Measurements from ENCODE around the gene SLC11A2. TPM values are rescaled to one million over a fixed set of nuclear protein-coding genes. Genes with fewer than 3 reads are reported as not detected.

The SLC11A2 gene
- total RNA-seq, 2 experiments from 2014 or later: 36.0 to 37.4 TPM

DNA sequence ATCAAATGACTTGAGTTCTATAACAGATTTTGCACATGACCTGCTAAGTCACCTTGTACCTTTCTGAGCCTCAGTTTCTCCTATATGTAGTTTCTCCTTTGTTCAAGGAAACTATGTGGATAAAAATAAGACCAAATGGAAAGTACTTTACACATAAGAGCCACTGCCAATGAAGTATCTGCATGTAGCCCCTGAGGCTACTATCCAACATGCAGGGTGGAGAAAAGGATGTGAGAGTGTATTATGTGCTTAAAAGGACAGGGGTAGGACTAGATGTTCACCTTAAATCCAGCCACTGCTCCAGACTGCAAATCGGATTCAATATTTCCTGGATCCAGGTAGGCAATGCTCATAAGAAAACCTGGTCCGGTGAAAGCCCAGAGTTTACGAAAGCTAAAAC is 21.2 kb downstream of the SLC11A2 start:
- DNase-seq: no peak
- POLR2A ChIA-PET: no interaction called here
- Mint-ChIP-seq H3K9me3 (no peaks in the 10 kb centered on the region), H3K36me3 (ENCODE audit: low read depth) (peaks cover 39% of the 10 kb centered on the region), H3K27ac (no peak overlapping the region), H3K27me3 (no peaks in the 10 kb centered on the region), H3K4me3 (no peak overlapping the region), H3K4me1 (peaks cover 14% of the 10 kb centered on the region)
- CTCF ChIA-PET: interaction anchor here (0.9 kb wide), 1 partner anchor 43 kb away, joined by 3 read pairs; no protein-coding TSS in a partner anchor

DNA sequence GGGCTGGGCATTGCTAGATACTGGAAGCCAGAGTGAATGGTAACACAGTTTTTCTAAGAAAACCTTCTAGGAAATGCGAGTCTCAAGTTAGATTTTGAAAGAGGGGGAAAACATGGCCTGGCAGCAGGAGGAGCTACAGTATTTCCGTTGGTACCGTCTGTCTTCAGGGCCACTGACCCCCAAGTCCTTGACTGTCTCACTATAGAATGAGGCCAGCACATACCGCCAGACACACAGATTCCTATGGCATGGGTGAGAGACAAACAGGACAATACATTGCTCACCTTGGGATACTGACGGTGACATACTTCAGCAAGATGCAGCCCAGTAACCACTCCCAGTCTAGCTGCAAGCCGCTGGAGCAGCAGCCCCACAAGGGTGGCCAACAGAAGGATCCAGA is 21.7 kb downstream of the SLC11A2 start:
- H3K4me3 Mint-ChIP-seq: no peak overlapping the region
- POLR2A ChIA-PET: no interaction called here

GRCh38 chr12:51001799-51002198 is 24.4 kb downstream of the SLC11A2 start:
- Mint-ChIP-seq H3K4me3 (no peak overlapping the region), H3K27ac (no peak overlapping the region), H3K27me3 (no peaks in the 10 kb centered on the region), H3K36me3 (ENCODE audit: low read depth) (peaks cover 41% of the 10 kb centered on the region), H3K9me3 (no peaks in the 10 kb centered on the region), H3K4me1 (no peaks in the 10 kb centered on the region)
- no peak for DNase-seq
- CTCF ChIA-PET: interaction anchor here (0.6 to 0.9 kb wide), 3 partner anchors 15 to 240 kb away, joined by 3 read pairs; no protein-coding TSS in a partner anchor
- POLR2A ChIA-PET: no interaction called here

More for the DNA sequence above, 21.7 kb downstream of the SLC11A2 start:
- H3K36me3 Mint-ChIP-seq (ENCODE audit: low read depth): peaks cover 41% of the 10 kb centered on the region
- H3K9me3 Mint-ChIP-seq: no peaks in the 10 kb centered on the region
- no peak for DNase-seq
- CTCF ChIA-PET: no interaction called here
- H3K27me3 Mint-ChIP-seq: no peaks in the 10 kb centered on the region
- H3K27ac Mint-ChIP-seq: peak overlapping the region; percentile 47
- H3K4me1 Mint-ChIP-seq: peaks cover 9% of the 10 kb centered on the region

GRCh38 chr12:51000245-51000644 is 25.9 kb downstream of the SLC11A2 start:
- Mint-ChIP-seq H3K4me3 (no peak overlapping the region), H3K9me3 (no peaks in the 10 kb centered on the region), H3K36me3 (ENCODE audit: low read depth) (peaks cover 48% of the 10 kb centered on the region), H3K4me1 (no peaks in the 10 kb centered on the region), H3K27me3 (no peaks in the 10 kb centered on the region), H3K27ac (no peak overlapping the region)
- ChIA-PET CTCF (interaction anchor here (0.6 kb wide), 1 partner anchor 195 kb away, joined by 3 read pairs; no protein-coding TSS in a partner anchor), POLR2A (no interaction called here)
- DNase-seq: no peak

DNA sequence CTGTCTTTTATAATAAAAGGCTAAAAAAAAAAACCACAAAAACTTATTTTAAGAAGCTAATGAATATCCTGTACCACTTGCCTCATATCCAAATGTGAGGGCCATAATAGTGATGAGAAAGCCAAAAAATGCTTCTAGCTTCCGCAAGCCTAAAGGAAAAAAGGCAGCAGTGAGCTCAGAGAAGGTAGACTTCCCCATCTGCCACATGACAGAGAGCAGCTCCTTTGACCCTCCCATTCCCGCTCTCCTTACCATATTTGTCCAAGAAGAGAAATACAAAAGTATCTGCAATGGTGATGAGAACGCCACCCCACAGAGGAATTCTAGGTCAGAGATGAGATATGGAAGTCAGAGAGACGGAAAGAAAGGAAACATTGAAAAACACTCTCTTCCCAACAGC is 27.1 kb downstream of the SLC11A2 start:
- H3K9me3 Mint-ChIP-seq: no peaks in the 10 kb centered on the region
- H3K27ac Mint-ChIP-seq: no peak overlapping the region
- CTCF ChIA-PET: interaction anchor here (0.6 to 1.0 kb wide), 4 partner anchors 20 to 241 kb away, joined by 3 to 6 read pairs (median 4); no protein-coding TSS in a partner anchor
- DNase-seq: no peak
- POLR2A ChIA-PET: interaction anchor here (0.7 kb wide), 1 partner anchor 413 kb away, joined by 3 read pairs; no protein-coding TSS in a partner anchor
- H3K27me3 Mint-ChIP-seq: no peaks in the 10 kb centered on the region
- no peak overlapping the region for H3K4me3 Mint-ChIP-seq
- no peaks in the 10 kb centered on the region for H3K4me1 Mint-ChIP-seq
- H3K36me3 Mint-ChIP-seq (ENCODE audit: low read depth): peaks cover 46% of the 10 kb centered on the region

DNA sequence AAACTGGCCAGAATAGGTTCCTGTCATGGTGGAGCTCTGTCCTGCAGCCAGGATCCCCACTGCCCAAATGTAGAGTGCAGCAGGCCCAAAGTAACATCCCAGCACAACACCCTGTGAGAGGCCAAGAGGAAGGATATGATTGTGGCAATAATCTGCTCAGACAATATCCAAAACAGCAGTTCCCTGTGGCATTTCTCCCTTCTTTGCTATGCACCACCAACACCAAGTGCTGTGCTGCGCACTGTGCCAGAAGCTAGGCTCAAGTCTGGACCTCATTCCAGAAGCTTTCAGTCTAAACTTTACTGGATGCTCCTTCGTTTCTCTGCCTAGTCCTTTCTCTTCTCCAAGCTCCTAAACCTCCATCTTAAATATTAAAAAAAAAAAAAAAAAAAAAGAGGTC is 33.4 kb downstream of the SLC11A2 start:
- H3K4me1 Mint-ChIP-seq: peaks cover 5% of the 10 kb centered on the region
- H3K36me3 Mint-ChIP-seq (ENCODE audit: low read depth): peaks cover 64% of the 10 kb centered on the region

GRCh38 chr12:50991291-50991690 is 34.9 kb downstream of the SLC11A2 start:
- H3K9me3 Mint-ChIP-seq: no peaks in the 10 kb centered on the region
- H3K27me3 Mint-ChIP-seq: no peaks in the 10 kb centered on the region
- DNase-seq: no peak
- H3K36me3 Mint-ChIP-seq (ENCODE audit: low read depth): peaks cover 59% of the 10 kb centered on the region
- ChIA-PET CTCF (interaction anchor here (0.7 kb wide), 1 partner anchor 10 kb away, joined by 3 read pairs; no protein-coding TSS in a partner anchor), POLR2A (no interaction called here)
- H3K4me3 Mint-ChIP-seq: no peak overlapping the region
- H3K4me1 Mint-ChIP-seq: peaks cover 15% of the 10 kb centered on the region
- H3K27ac Mint-ChIP-seq: no peak overlapping the region

More for the DNA sequence above, 33.4 kb downstream of the SLC11A2 start:
- H3K27me3 Mint-ChIP-seq: no peaks in the 10 kb centered on the region
- no peaks in the 10 kb centered on the region for H3K9me3 Mint-ChIP-seq
- no peak overlapping the region for H3K27ac Mint-ChIP-seq
- ChIA-PET CTCF (interaction anchor here (0.6 kb wide), 1 partner anchor 181 kb away, joined by 4 read pairs; no protein-coding TSS in a partner anchor), POLR2A (no interaction called here)
- no peak overlapping the region for H3K4me3 Mint-ChIP-seq
- DNase-seq: no peak

- Mint-ChIP-seq H3K27me3 (no peaks in the 10 kb centered on the region), H3K4me1 (peaks cover 15% of the 10 kb centered on the region), H3K36me3 (ENCODE audit: low read depth) (peaks cover 58% of the 10 kb centered on the region), H3K9me3 (no peaks in the 10 kb centered on the region), H3K27ac (no peak overlapping the region), H3K4me3 (no peak overlapping the region)
- ChIA-PET POLR2A (no interaction called here), CTCF (no interaction called here)
- no peak for DNase-seq
These were observed 35.4 kb downstream of the SLC11A2 start for GRCh38 chr12:50990791-50991190.

GRCh38 chr12:50990147-50990727 is 35.9 kb downstream of the SLC11A2 start:
- ChIA-PET POLR2A (no interaction called here), CTCF (no interaction called here)
- Mint-ChIP-seq H3K4me1 (peaks cover 17% of the 10 kb centered on the region), H3K4me3 (no peak overlapping the region), H3K9me3 (no peaks in the 10 kb centered on the region), H3K27ac (no peak overlapping the region), H3K36me3 (ENCODE audit: low read depth) (peaks cover 52% of the 10 kb centered on the region), H3K27me3 (no peaks in the 10 kb centered on the region)
- no peak for DNase-seq

- H3K4me1 Mint-ChIP-seq: peaks cover 21% of the 10 kb centered on the region
- no peak overlapping the region for H3K4me3 Mint-ChIP-seq
- ChIA-PET CTCF (interaction anchor here (0.9 kb wide), 1 partner anchor 22 kb away, joined by 3 read pairs; no protein-coding TSS in a partner anchor), POLR2A (no interaction called here)
- no peaks in the 10 kb centered on the region for H3K9me3 Mint-ChIP-seq
- no peak for DNase-seq
- no peak overlapping the region for H3K27ac Mint-ChIP-seq
- H3K27me3 Mint-ChIP-seq: no peaks in the 10 kb centered on the region
- H3K36me3 Mint-ChIP-seq (ENCODE audit: low read depth): peaks cover 45% of the 10 kb centered on the region
These were observed 37.3 kb downstream of the SLC11A2 start for GRCh38 chr12:50988871-50989270.

- CTCF ChIA-PET: interaction anchor here (0.9 to 1.7 kb wide), 2 partner anchors 21 to 223 kb away, joined by 3 to 5 read pairs; no protein-coding TSS in a partner anchor
- Mint-ChIP-seq H3K27ac (no peak overlapping the region), H3K36me3 (ENCODE audit: low read depth) (peaks cover 42% of the 10 kb centered on the region), H3K4me1 (peaks cover 21% of the 10 kb centered on the region), H3K27me3 (no peaks in the 10 kb centered on the region), H3K9me3 (no peaks in the 10 kb centered on the region), H3K4me3 (no peak overlapping the region)
- POLR2A ChIA-PET: interaction anchor here (0.6 kb wide), 1 partner anchor 164 kb away, joined by 4 read pairs; no protein-coding TSS in a partner anchor
- DNase-seq: no peak
These were observed 38.1 kb downstream of the SLC11A2 start for GRCh38 chr12:50988051-50988450.

DNA sequence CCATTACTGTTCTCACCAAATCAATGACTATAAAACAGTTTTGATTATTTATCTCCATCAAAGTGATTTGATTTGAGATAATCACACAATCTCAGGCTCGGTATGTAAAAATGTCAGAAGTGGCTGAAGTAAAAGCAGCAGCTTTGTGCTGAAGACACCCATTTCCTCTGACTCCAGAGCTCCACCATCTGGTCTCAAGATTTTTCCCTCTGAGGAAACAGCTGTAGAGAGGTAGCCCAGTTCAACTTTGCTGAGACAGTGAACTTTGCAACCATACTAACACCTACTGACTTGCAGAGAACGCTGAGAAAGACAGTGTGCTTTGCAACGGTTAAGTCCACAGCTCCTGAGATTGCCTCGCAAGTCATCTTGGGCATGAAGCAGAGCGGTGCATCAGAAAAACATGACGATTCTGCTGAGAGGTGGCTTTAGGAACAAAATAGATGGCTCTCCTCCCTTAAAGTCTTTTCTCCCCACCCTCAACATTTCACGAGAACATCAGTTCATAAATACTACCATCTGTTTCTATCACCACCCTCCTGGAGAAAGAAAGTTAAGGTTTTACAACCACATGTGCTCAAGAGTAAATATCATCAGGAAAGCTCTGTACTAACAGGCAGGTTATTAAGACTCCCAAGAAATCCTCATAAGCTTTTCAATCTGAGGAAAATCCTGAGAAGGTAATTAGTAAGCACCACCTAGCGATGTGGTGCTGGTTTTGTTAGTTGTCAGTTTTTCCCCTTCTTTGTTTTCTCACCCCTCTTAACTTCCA is 39.0 kb downstream of the SLC11A2 start:
- ChIA-PET POLR2A (interaction anchor here (0.6 kb wide), 1 partner anchor 163 kb away, joined by 4 read pairs; no protein-coding TSS in a partner anchor), CTCF (interaction anchor here (0.5 to 1.7 kb wide), 7 partner anchors 8 to 682 kb away, joined by 3 to 5 read pairs (median 3); no protein-coding TSS in a partner anchor)
- peak; percentile 57 for DNase-seq

DNA sequence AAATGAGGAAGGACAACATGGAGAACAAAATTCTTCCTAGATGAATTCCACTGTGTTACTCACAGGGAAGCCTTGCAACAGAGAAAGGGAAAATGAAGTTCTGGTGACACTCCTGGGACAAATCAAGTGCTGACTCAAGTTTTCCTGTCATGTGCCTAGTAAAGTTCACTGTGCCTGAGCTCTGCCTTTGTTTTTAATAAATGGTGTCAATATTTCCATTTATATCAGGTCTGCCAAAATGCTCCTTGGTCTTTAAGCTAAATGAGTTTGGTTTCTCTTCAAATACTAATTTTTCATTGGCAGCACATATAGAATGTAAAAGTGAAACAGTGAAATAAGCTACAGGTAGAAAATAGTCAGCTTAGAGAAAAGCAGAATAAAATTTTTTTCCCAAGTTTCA is 40.9 kb downstream of the SLC11A2 start:
- no peak overlapping the region for H3K27ac Mint-ChIP-seq
- POLR2A ChIA-PET: no interaction called here

More for the DNA sequence above, 39.0 kb downstream of the SLC11A2 start:
- peaks cover 21% of the 10 kb centered on the region for H3K4me1 Mint-ChIP-seq
- H3K9me3 Mint-ChIP-seq: no peaks in the 10 kb centered on the region
- H3K4me3 Mint-ChIP-seq: no peak overlapping the region
- H3K36me3 Mint-ChIP-seq (ENCODE audit: low read depth): peaks cover 37% of the 10 kb centered on the region
- no peaks in the 10 kb centered on the region for H3K27me3 Mint-ChIP-seq
- H3K27ac Mint-ChIP-seq: peak overlapping the region; percentile 51

More for the DNA sequence above, 40.9 kb downstream of the SLC11A2 start:
- no peaks in the 10 kb centered on the region for H3K27me3 Mint-ChIP-seq
- no peaks in the 10 kb centered on the region for H3K9me3 Mint-ChIP-seq
- DNase-seq: no peak
- no peak overlapping the region for H3K4me3 Mint-ChIP-seq
- H3K36me3 Mint-ChIP-seq (ENCODE audit: low read depth): peaks cover 26% of the 10 kb centered on the region
- CTCF ChIA-PET: interaction anchor here (0.7 to 1.4 kb wide), 3 partner anchors 17 to 220 kb away, joined by 3 read pairs; no protein-coding TSS in a partner anchor
- H3K4me1 Mint-ChIP-seq: peaks cover 20% of the 10 kb centered on the region

Data from activated CD4-positive, alpha-beta T cell treated with anti-CD3 and anti-CD28 coated beads, Interleukin-2, amount 10 ng/mL, durations not matched to agents 7 days and 5 days (primary cell).